Panc1 (cell line): ENCODE measurements around the gene LIMA1. TPM values are rescaled to one million over a fixed set of nuclear protein-coding genes. Genes with fewer than 3 reads are reported as not detected.

ENCODE experiments used
- ATAC-seq: fragments of 200-7000 bp; cut with Tn5 transposase; 2 replicates; pipeline ENCODE4 v1.9.1; 2020; ENCODE audit warnings: mild to moderate bottlenecking, moderate library complexity
- BruUV-seq: library from RNA; stranded (reverse); fragments of 400-500 nt; replicated peaks from 2 replicates; lab custom pipeline; 2021; lab: Mats Ljungman, UMichigan
- CTCF ChIA-PET: fragments of 300-600 bp; sonication (Branson Sonifier 250); formaldehyde crosslinking; loops from one replicate; lab custom pipeline; 2022; ENCODE audit warnings: antibody characterized with exemption; lab: Charles Lee
- POLR2A ChIA-PET: fragments of 300-600 bp; sonication (Branson Sonifier 250); formaldehyde crosslinking; loops from one replicate; lab custom pipeline; 2022; ENCODE audit warnings: antibody characterized with exemption; lab: Charles Lee
- DNase-seq: peaks from one replicate; pipeline ENCODE4 v3.0.0-alpha.2; 2010; ENCODE audit warnings: low read depth, low spot score
- H3K27ac ChIP-seq: 2 replicates; pipeline ENCODE4 v1.5.1; 2011; ENCODE audit warnings: mild to moderate bottlenecking, low read length, inconsistent platforms
- H3K27me3 ChIP-seq: fragments of 200-500 bp; sonication (Bioruptor generic); 2 replicates; pipeline ENCODE4 v1.6.0; 2014; ENCODE audit warnings: low read length, inconsistent platforms; ENCODE audit not compliant: control insufficient read depth, insufficient read depth
- H3K36me3 ChIP-seq: fragments of 200-500 bp; sonication (Bioruptor generic); 2 replicates; pipeline ENCODE4 v1.5.1; 2014; ENCODE audit warnings: inconsistent platforms, mild to moderate bottlenecking, low read length, moderate library complexity; ENCODE audit not compliant: control insufficient read depth, insufficient read depth
- H3K4me1 ChIP-seq: 2 replicates; pipeline ENCODE4 v1.5.1; 2011; ENCODE audit warnings: inconsistent platforms, mild to moderate bottlenecking, low read length, moderate library complexity; ENCODE audit not compliant: control insufficient read depth, insufficient read depth
- H3K4me3 ChIP-seq, 2 experiments: 2 replicates each; pipeline ENCODE4 v1.5.1; 2011 to 2012; ENCODE audit warnings: low read depth in 2 of 2, low read length in 2 of 2, mild to moderate bottlenecking in 2 of 2, inconsistent platforms in 1 of 2, moderate library complexity in 1 of 2
- H3K9me3 ChIP-seq: fragments of 200-500 bp; sonication (Bioruptor generic); 2 replicates; pipeline ENCODE4 v1.5.1; 2014; ENCODE audit warnings: low read depth, mild to moderate bottlenecking, inconsistent platforms, low read length, moderate library complexity; ENCODE audit not compliant: control insufficient read depth, insufficient read depth
- CTCF ChIP-seq: fragments of 450-650 bp; IDR thresholded peaks from 2 replicates; pipeline ENCODE4 v1.5.1; 2017; ENCODE audit warnings: mild to moderate bottlenecking
- POLR2AphosphoS5 ChIP-seq: IDR thresholded peaks from 2 replicates; pipeline ENCODE4 v1.6.1; 2012; ENCODE audit warnings: mild to moderate bottlenecking, low read depth, low read length, moderate library complexity
- REST ChIP-seq, 2 experiments: IDR thresholded peaks; 2 replicates each; pipeline ENCODE4 v1.6.1; 2011 to 2012; ENCODE audit warnings: low read depth in 2 of 2, control low read depth in 1 of 2, low read length in 1 of 2, mild to moderate bottlenecking in 1 of 2, moderate library complexity in 1 of 2; ENCODE audit not compliant: insufficient read depth in 1 of 2
- SIN3A ChIP-seq: IDR thresholded peaks from 2 replicates; pipeline ENCODE4 v1.6.1; 2012; ENCODE audit warnings: low read depth, mild to moderate bottlenecking, low read length, moderate library complexity, borderline replicate concordance; ENCODE audit not compliant: insufficient read depth
- TCF7L2 ChIP-seq: IDR thresholded peaks from 2 replicates; pipeline ENCODE4 v1.6.1; 2011; ENCODE audit warnings: mild to moderate bottlenecking, low read depth, low read length, inconsistent platforms
- in situ Hi-C: cut with HindIII; loops from 2 replicates; pipeline ENCODE4 v1.10.0; 2016; ENCODE audit warnings: low sequenced_read_pairs, low pct_unique_long_range_greater_than_20kb
- intact Hi-C: fragments of 100-400 bp; cut with micrococcal nuclease; formaldehyde crosslinking; loops from one replicate; pipeline ENCODE4 v1.10.0; 2022; ENCODE audit not compliant: unreplicated experiment
- total RNA-seq: library from RNA; stranded (reverse); gene quantifications from one replicate; pipeline ENCODE4 v1.2.1, GENCODE V29; 2021; ENCODE audit not compliant: unreplicated experiment

Gene LIMA1
- total RNA-seq, 1 experiment from 2014 or later = 155 TPM

GRCh38 chr12:50203691-50204090, 79.6 kb downstream of the LIMA1 start:
- Histone ChIP-seq H3K27me3 (no peaks in the 10 kb centered on the region), H3K27ac (peak overlapping the region; percentile 72; the same call in 1 of the 2 replicates), H3K4me1 (peaks cover 20% of the 10 kb centered on the region), H3K9me3 (no peaks in the 10 kb centered on the region), H3K4me3 (no peak overlapping the region), H3K36me3 (no peaks in the 10 kb centered on the region)
- BruUV-seq = TSS peak; percentile 3
- no peak for ATAC-seq
- intact Hi-C loops (no loop called here), in situ Hi-C loops (no loop called here)
- ChIA-PET CTCF (no interaction called here), POLR2A (interaction anchor here (0.6 to 0.7 kb wide), 2 partner anchors 93 to 204 kb away, joined by 3 to 5 read pairs; no protein-coding TSS in a partner anchor)
- TF ChIP-seq TCF7L2 (no peak), CTCF (no peak), SIN3A (no peak), POLR2AphosphoS5 (no peak), REST (IDR thresholded peaks at IDR 0.05; ENCODE audit: insufficient read depth in 1 of 2, low read depth in 2 of 2, low read length in 1 of 2) (no peak)
- no peak for DNase-seq

- peak; percentile 44; the same call in 1 of the 2 replicates for TF ChIP-seq TCF7L2
- no peak for TF ChIP-seq SIN3A
- TF ChIP-seq CTCF = no peak
- no peak for TF ChIP-seq REST (IDR thresholded peaks at IDR 0.05; ENCODE audit: insufficient read depth in 1 of 2, low read depth in 2 of 2, low read length in 1 of 2)
- 0 out of 2 replicates have a peak, but pooled peaks have one; percentile 24 for TF ChIP-seq POLR2AphosphoS5
- Histone ChIP-seq H3K36me3 (no peaks in the 10 kb centered on the region; the same call in 1 of the 2 replicates), H3K27ac (peak overlapping the region; percentile 85), H3K4me1 (peaks cover 33% of the 10 kb centered on the region), H3K4me3 (no peak overlapping the region), H3K27me3 (no peaks in the 10 kb centered on the region), H3K9me3 (no peaks in the 10 kb centered on the region)
- ATAC-seq = peak; percentile 97
- intact Hi-C loops = no loop called here
- DNase-seq = no peak
- POLR2A ChIA-PET = no interaction called here
- BruUV-seq = no TSS peak
- in situ Hi-C loops = no loop called here
- CTCF ChIA-PET = no interaction called here
Measured at GRCh38 chr12:50201987-50202521, 81.3 kb downstream of the LIMA1 start.
